ENCODE measurements around the gene LAMC2. TPM values are rescaled to one million over a fixed set of nuclear protein-coding genes. Genes with fewer than 3 reads are reported as not detected.
"Not testable (repeated sequence)": the region's sequence is repeated elsewhere in the genome, so short reads cannot be mapped to it uniquely, and the experiment has no call there.

LAMC2 gene
- total RNA-seq, 1 experiment from 2014 or later: 884 TPM

DNA sequence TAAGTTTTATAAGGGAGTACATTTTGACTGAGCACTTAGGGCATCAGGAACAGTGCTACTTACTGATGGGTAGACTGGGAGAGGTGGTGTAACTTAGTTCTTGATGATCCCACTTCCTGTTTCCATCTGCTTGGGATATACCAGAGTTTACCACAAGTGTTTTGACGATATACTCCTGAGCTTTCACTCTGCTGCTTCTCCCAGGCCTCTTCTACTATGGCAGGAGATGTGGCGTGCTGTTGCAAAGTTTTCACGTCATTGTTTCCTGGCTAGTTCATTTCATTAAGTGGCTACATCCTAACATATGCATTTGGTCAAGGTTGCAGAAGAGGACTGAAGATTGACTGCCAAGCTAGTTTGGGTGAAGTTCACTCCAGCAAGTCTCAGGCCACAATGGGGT, 41.3 kb upstream of the LAMC2 start:
- POLR2A ChIA-PET: interaction anchor here (0.7 to 2.1 kb wide), 6 partner anchors 9 to 182 kb away, joined by 3 to 6 read pairs (median 3); no protein-coding TSS in a partner anchor

DNA sequence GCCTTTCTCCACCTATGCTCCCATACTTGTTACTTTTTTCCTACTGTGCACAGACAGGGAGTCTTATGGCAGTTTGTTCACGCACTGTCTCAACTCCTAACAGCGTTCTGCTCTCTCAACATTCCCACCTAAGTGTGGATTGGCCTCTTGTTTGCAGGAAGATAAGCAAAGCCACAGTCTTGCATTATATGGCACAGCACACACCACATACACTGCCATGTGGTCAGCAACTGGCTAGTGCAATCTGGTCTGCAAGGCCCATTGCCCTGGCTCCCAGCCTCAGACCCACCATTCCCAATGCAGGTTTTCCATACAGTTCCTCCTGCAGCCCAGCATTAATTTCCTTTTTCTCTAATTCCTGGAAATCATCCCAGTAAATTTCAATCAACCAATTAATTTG, 38.3 kb upstream of the LAMC2 start:
- DNase-seq (ENCODE audit: unreplicated experiment): no peak
- Mint-ChIP-seq H3K4me1 (ENCODE audit: insufficient read depth, unreplicated experiment) (peaks cover 31% of the 10 kb centered on the region), H3K9me3 (ENCODE audit: unreplicated experiment) (no peaks in the 10 kb centered on the region), H3K36me3 (ENCODE audit: insufficient read depth, unreplicated experiment) (peaks cover 29% of the 10 kb centered on the region), H3K27ac (ENCODE audit: low read depth, unreplicated experiment) (peak overlapping the region; percentile 78), H3K27me3 (ENCODE audit: insufficient read depth, unreplicated experiment) (no peaks in the 10 kb centered on the region), H3K4me3 (ENCODE audit: unreplicated experiment) (no peak overlapping the region)
- intact Hi-C loops (cut with micrococcal nuclease): no loop called here
- CTCF ChIA-PET: no interaction called here
- no TSS peak for BruUV-seq (replicated peaks)
- POLR2A ChIA-PET: no interaction called here
- TF ChIP-seq, protein P1, sequence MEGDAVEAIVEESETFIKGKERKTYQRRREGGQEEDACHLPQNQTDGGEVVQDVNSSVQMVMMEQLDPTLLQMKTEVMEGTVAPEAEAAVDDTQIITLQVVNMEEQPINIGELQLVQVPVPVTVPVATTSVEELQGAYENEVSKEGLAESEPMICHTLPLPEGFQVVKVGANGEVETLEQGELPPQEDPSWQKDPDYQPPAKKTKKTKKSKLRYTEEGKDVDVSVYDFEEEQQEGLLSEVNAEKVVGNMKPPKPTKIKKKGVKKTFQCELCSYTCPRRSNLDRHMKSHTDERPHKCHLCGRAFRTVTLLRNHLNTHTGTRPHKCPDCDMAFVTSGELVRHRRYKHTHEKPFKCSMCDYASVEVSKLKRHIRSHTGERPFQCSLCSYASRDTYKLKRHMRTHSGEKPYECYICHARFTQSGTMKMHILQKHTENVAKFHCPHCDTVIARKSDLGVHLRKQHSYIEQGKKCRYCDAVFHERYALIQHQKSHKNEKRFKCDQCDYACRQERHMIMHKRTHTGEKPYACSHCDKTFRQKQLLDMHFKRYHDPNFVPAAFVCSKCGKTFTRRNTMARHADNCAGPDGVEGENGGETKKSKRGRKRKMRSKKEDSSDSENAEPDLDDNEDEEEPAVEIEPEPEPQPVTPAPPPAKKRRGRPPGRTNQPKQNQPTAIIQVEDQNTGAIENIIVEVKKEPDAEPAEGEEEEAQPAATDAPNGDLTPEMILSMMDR (IDR thresholded peaks at IDR 0.05; ENCODE audit: unreplicated experiment): no peak

More for the DNA sequence above, 41.3 kb upstream of the LAMC2 start:
- no peak for DNase-seq (ENCODE audit: unreplicated experiment)
- H3K27me3 Mint-ChIP-seq (ENCODE audit: insufficient read depth, unreplicated experiment): no peaks in the 10 kb centered on the region
- intact Hi-C loops (cut with micrococcal nuclease): no loop called here
- no TSS peak for BruUV-seq (replicated peaks)
- CTCF ChIA-PET: interaction anchor here (0.5 to 1.8 kb wide), 6 partner anchors 9 to 273 kb away, joined by 3 to 5 read pairs (median 4); no protein-coding TSS in a partner anchor
- H3K27ac Mint-ChIP-seq (ENCODE audit: low read depth, unreplicated experiment): no peak overlapping the region
- TF ChIP-seq, protein P1 (IDR thresholded peaks at IDR 0.05; ENCODE audit: unreplicated experiment): no peak
- no peaks in the 10 kb centered on the region for H3K9me3 Mint-ChIP-seq (ENCODE audit: unreplicated experiment)
- H3K4me1 Mint-ChIP-seq (ENCODE audit: insufficient read depth, unreplicated experiment): peaks cover 30% of the 10 kb centered on the region
- peaks cover 57% of the 10 kb centered on the region for H3K36me3 Mint-ChIP-seq (ENCODE audit: insufficient read depth, unreplicated experiment)
- H3K4me3 Mint-ChIP-seq (ENCODE audit: unreplicated experiment): no peak overlapping the region

DNA sequence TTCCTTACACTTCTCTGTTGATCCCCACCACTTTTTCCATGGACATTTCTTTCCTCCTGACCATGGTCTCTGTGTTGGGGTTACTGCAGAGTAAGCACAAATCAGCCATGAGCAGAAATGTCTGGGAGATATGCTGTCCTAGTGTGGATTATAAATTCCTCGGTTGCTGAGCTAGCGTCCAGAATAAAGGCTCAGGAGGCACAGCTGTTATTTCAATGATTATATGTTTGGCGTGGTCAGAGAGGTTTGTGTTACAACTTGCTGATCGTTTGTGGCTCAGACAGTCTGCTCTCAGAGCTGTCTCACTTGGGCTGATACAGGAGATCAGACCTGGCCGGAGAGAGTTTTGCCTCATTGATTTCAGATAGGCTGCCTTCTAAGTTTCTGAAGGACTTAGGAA, 37.5 kb upstream of the LAMC2 start:
- Mint-ChIP-seq H3K4me1 (ENCODE audit: insufficient read depth, unreplicated experiment) (peaks cover 31% of the 10 kb centered on the region), H3K27ac (ENCODE audit: low read depth, unreplicated experiment) (peak overlapping the region; percentile 95), H3K4me3 (ENCODE audit: unreplicated experiment) (no peak overlapping the region), H3K36me3 (ENCODE audit: insufficient read depth, unreplicated experiment) (peaks cover 21% of the 10 kb centered on the region), H3K9me3 (ENCODE audit: unreplicated experiment) (no peaks in the 10 kb centered on the region), H3K27me3 (ENCODE audit: insufficient read depth, unreplicated experiment) (no peaks in the 10 kb centered on the region)
- DNase-seq (ENCODE audit: unreplicated experiment): no peak
- TF ChIP-seq, protein P1 (IDR thresholded peaks at IDR 0.05; ENCODE audit: unreplicated experiment): no peak
- BruUV-seq (replicated peaks): no TSS peak
- ChIA-PET POLR2A (interaction anchor here (0.8 to 1.8 kb wide), 11 partner anchors 10 to 81 kb away, joined by 3 to 18 read pairs (median 4); partner anchors contain the start of gene LAMC2), CTCF (interaction anchor here (0.5 to 1.6 kb wide), 9 partner anchors 8 to 942 kb away, joined by 3 to 5 read pairs (median 3); no protein-coding TSS in a partner anchor)
- intact Hi-C loops (cut with micrococcal nuclease): no loop called here

DNA sequence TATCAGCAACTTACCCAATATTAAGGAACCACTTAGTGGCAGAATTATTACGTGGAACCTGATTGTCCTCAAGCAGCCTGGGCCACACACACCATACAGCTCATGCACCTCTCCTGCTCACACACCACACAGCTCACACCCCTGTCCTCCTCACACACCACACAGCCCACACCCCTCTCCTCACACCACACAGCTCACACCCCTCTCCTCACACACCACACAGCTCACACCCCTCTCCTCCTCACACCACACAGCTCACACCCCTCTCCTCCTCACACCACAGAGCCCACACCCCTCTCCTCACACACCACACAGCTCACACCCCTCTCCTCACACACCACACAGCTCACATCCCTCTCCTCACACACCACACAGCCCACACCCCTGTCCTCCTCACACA, 36.8 kb upstream of the LAMC2 start:
- CTCF ChIA-PET: interaction anchor here (0.6 to 1.6 kb wide), 12 partner anchors 9 to 366 kb away, joined by 3 to 5 read pairs (median 3); no protein-coding TSS in a partner anchor
- peaks cover 31% of the 10 kb centered on the region for H3K4me1 Mint-ChIP-seq (ENCODE audit: insufficient read depth, unreplicated experiment)
- no peak overlapping the region for H3K4me3 Mint-ChIP-seq (ENCODE audit: unreplicated experiment)
- peak overlapping the region; percentile 95 for H3K27ac Mint-ChIP-seq (ENCODE audit: low read depth, unreplicated experiment)
- POLR2A ChIA-PET: interaction anchor here (0.8 to 1.8 kb wide), 9 partner anchors 10 to 80 kb away, joined by 3 to 18 read pairs (median 4); partner anchors contain the start of gene LAMC2
- H3K36me3 Mint-ChIP-seq (ENCODE audit: insufficient read depth, unreplicated experiment): peaks cover 14% of the 10 kb centered on the region
- no peaks in the 10 kb centered on the region for H3K9me3 Mint-ChIP-seq (ENCODE audit: unreplicated experiment)
- no peak for DNase-seq (ENCODE audit: unreplicated experiment)
- BruUV-seq (replicated peaks): no TSS peak
- intact Hi-C loops (cut with micrococcal nuclease): no loop called here
- no peaks in the 10 kb centered on the region for H3K27me3 Mint-ChIP-seq (ENCODE audit: insufficient read depth, unreplicated experiment)
- TF ChIP-seq, protein P1 (IDR thresholded peaks at IDR 0.05; ENCODE audit: unreplicated experiment): no peak

DNA sequence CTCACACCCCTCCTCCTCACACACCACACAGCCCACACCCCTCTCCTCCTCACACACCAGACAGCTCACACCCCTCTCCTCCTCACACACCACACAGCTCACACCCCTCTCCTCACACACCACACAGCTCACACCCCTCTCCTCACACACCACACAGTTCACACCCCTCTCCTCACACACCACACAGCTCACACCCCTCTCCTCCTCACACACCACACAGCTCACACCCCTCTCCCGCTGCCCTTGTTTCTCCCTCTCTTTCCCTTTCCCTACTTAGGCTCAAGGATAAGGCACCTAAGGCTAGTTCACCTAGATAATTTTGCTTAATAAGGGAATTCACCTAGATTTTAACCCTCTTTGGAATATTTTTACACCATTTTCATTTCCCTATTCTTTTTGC, 36.0 kb upstream of the LAMC2 start:
- Mint-ChIP-seq H3K27ac (ENCODE audit: low read depth, unreplicated experiment) (peak overlapping the region; percentile 95), H3K4me3 (ENCODE audit: unreplicated experiment) (peak overlapping the region; percentile 15), H3K4me1 (ENCODE audit: insufficient read depth, unreplicated experiment) (peaks cover 31% of the 10 kb centered on the region)
- H3K9me3 Mint-ChIP-seq (ENCODE audit: unreplicated experiment); H3K36me3 Mint-ChIP-seq (ENCODE audit: insufficient read depth, unreplicated experiment); intact Hi-C loops (cut with micrococcal nuclease); H3K27me3 Mint-ChIP-seq (ENCODE audit: insufficient read depth, unreplicated experiment); DNase-seq (ENCODE audit: unreplicated experiment); BruUV-seq (replicated peaks): not testable (repeated sequence)
- ChIA-PET POLR2A (interaction anchor here (1.7 to 1.8 kb wide), 3 partner anchors 9 to 36 kb away, joined by 6 to 18 read pairs (median 11); partner anchors contain the start of gene LAMC2), CTCF (interaction anchor here (0.6 to 1.5 kb wide), 4 partner anchors 37 to 353 kb away, joined by 3 to 5 read pairs (median 3); no protein-coding TSS in a partner anchor)

All from MCF 10A (cell line).